Measurements from ENCODE around the gene NTF3. TPM values are rescaled to one million over a fixed set of nuclear protein-coding genes. Genes with fewer than 3 reads are reported as not detected.

The NTF3 gene
- total and polyA plus RNA-seq, 9 of the 15 experiments (the other 6 are each of a cell fraction or from before 2014, with no cell fraction given) = not detected

GRCh38 chr12:5516371-5517241 is 84.7 kb downstream of the NTF3 start:
- H3K9me1 ChIP-seq (ENCODE audit: control insufficient read depth, insufficient read depth, low read length) = no peaks in the 10 kb centered on the region
- H3K4me1 ChIP-seq (replicated peaks in 1 of 2; ENCODE audit: control insufficient read depth in 2 of 2, insufficient read depth in 2 of 2, low read length in 2 of 2) = no peaks in the 10 kb centered on the region
- H3K4me2 ChIP-seq (ENCODE audit: insufficient read depth, low read length) = no peak overlapping the region
- ChIA-PET CTCF (ENCODE audit: low intra/inter-chr PET ratio) (no interaction called here), POLR2A (no interaction called here)
- H3K27ac ChIP-seq (ENCODE audit: extremely low read depth, low read depth, low read length) = no peak overlapping the region
- H3K9ac ChIP-seq (ENCODE audit: insufficient read depth in 1 of 2, low read depth in 2 of 2, low read length in 2 of 2) = no peak overlapping the region
- no TSS peak for BruUV-seq (replicated peaks)
- no peaks in the 10 kb centered on the region for H3K9me3 ChIP-seq (replicated peaks; ENCODE audit: control insufficient read depth, insufficient read depth, low read depth, low read length)
- H3K79me2 ChIP-seq (ENCODE audit: control insufficient read depth, insufficient read depth, low read length) = no peaks in the 10 kb centered on the region
- in situ Hi-C loops (cut with MboI) = no loop called here
- ATAC-seq = no peak
- peaks cover 0 to 16% of the 10 kb centered on the region in 2 experiments; a peak in 1 of 5 replicates for H3K27me3 ChIP-seq (ENCODE audit: control insufficient read depth in 2 of 2, insufficient read depth in 2 of 2, low read length in 2 of 2)
- H3K4me3 ChIP-seq = no peak overlapping the region
- intact Hi-C loops (cut with micrococcal nuclease) = no loop called here
- TF ChIP-seq MAFF (IDR thresholded peaks at IDR 0.05; ENCODE audit: low read length) (no peak), ZNF655 (CRISPR knock-in tag; IDR thresholded peaks at IDR 0.05) (no peak), SNIP1 (IDR thresholded peaks at IDR 0.05; ENCODE audit: low read depth) (no peak), TEAD2 (tag; IDR thresholded peaks at IDR 0.05) (no peak), DNMT1 (IDR thresholded peaks at IDR 0.05) (no peak), HDAC6 (IDR thresholded peaks at IDR 0.05; ENCODE audit: low read depth, low read length) (no peak)
- H4K20me1 ChIP-seq (replicated peaks; ENCODE audit: control insufficient read depth, insufficient read depth, low read length) = no peaks in the 10 kb centered on the region
- no peaks in the 10 kb centered on the region for H3K36me3 ChIP-seq (ENCODE audit: control insufficient read depth, insufficient read depth, low read length)
- H2AFZ ChIP-seq (ENCODE audit: low read depth, low read length) = no peak overlapping the region
- WGBS (ENCODE audit: insufficient coverage, low coverage, missing lambda C conversion rate) = 0% methylated on average over 8 of the region's 8 CpGs
- no peak for DNase-seq (ENCODE audit: extremely low read depth in 1 of 4, low spot score in 3 of 4)
- no peak for FAIRE-seq

Measured in K562 (cell line).